Left ventricle myocardium inferior (tissue), 1 donor: ENCODE results near the gene FBXL4. TPM values are rescaled to one million over a fixed set of nuclear protein-coding genes. Genes with fewer than 3 reads are reported as not detected.

Experiments used
- DNase-seq: peaks from one replicate; pipeline ENCODE4 v3.0.0-alpha.2; 2020
- H3K27ac ChIP-seq: fragments of 200-600 bp; replicated peaks from 2 replicates; pipeline ENCODE4 v1.8.0; 2021
- H3K27me3 ChIP-seq: fragments of 200-600 bp; 2 replicates; pipeline ENCODE4 v1.8.0; 2021; ENCODE audit warnings: low read depth
- H3K36me3 ChIP-seq: fragments of 200-600 bp; 2 replicates; pipeline ENCODE4 v1.8.0; 2021
- H3K4me1 ChIP-seq: fragments of 200-600 bp; 2 replicates; pipeline ENCODE4 v1.8.0; 2021
- H3K4me3 ChIP-seq: fragments of 200-600 bp; 2 replicates; pipeline ENCODE4 v1.8.0; 2021; ENCODE audit warnings: mild to moderate bottlenecking, moderate library complexity
- H3K9me3 ChIP-seq: fragments of 200-600 bp; replicated peaks from 2 replicates; pipeline ENCODE4 v1.8.0; 2021
- intact Hi-C: fragments of 100-400 bp; cut with micrococcal nuclease; formaldehyde crosslinking; loops from one replicate; pipeline ENCODE4 v1.11.0; 2022
- total RNA-seq: library from RNA; stranded (reverse); fragmentation: NEBNext Ultra II Directional; extraction: Animal tissue kit (Norgen Biotek cat#: 25700); gene quantifications from one replicate; pipeline ENCODE4 v1.2.1, GENCODE V29; 2021
- TF ChIP-seq, protein P1 (sequence below): fragments of 200-600 bp; IDR thresholded peaks from 2 replicates; pipeline ENCODE4 v1.8.0; 2021; ENCODE audit warnings: antibody characterized with exemption, mild to moderate bottlenecking, borderline replicate concordance
- donor health status: DM: no; HTN: yes; CAD: no; lungs with severe emphysema.

The FBXL4 gene
- total RNA-seq, 1 donor from 2014 or later = 17.2 TPM

DNA sequence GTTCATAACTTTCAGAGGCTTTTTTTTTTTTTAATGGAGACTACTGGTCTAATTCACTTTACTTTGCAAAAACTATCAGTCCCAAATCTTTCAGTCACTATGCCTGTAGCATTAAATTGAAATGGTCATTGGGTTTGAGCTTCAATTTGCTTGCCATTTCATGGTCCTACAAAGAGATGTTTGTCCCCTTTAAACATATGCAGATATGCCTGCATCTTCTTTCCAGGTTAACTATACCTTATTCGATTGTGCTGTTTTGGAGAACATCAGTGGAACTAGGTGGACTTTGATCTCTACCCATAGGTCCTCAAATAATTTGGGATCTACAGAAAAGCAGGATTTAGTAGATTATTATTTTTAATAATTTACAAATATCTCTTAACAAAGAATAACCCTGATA lies 108.8 kb downstream of the FBXL4 start:
- TF ChIP-seq, protein P1, sequence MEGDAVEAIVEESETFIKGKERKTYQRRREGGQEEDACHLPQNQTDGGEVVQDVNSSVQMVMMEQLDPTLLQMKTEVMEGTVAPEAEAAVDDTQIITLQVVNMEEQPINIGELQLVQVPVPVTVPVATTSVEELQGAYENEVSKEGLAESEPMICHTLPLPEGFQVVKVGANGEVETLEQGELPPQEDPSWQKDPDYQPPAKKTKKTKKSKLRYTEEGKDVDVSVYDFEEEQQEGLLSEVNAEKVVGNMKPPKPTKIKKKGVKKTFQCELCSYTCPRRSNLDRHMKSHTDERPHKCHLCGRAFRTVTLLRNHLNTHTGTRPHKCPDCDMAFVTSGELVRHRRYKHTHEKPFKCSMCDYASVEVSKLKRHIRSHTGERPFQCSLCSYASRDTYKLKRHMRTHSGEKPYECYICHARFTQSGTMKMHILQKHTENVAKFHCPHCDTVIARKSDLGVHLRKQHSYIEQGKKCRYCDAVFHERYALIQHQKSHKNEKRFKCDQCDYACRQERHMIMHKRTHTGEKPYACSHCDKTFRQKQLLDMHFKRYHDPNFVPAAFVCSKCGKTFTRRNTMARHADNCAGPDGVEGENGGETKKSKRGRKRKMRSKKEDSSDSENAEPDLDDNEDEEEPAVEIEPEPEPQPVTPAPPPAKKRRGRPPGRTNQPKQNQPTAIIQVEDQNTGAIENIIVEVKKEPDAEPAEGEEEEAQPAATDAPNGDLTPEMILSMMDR = no peak
- intact Hi-C loops = no loop called here
- Histone ChIP-seq H3K4me3 (no peak overlapping the region), H3K27ac (no peak overlapping the region), H3K4me1 (peaks cover 37% of the 10 kb centered on the region), H3K36me3 (no peaks in the 10 kb centered on the region), H3K27me3 (peaks cover 99% of the 10 kb centered on the region), H3K9me3 (no peaks in the 10 kb centered on the region)
- no peak for DNase-seq

DNA sequence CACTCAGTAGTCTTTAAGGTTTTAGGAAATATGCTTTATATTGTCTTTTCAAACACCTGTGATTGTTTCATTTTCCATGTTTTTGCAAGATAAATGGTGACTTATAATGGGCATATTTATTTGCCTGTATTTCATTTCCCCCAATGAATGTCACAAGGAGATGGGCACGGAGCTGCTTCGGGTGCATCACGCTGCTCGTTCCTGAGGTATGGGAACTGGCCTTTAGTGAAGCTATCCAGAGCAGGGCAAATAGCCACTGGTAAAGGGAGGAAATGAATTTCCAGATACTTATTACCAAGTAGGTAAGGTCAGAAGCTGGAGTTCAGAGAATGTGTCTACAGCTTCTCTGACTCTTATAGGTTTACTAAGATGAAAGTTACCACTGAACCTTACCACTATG lies 109.7 kb downstream of the FBXL4 start:
- H3K4me1 ChIP-seq = peaks cover 37% of the 10 kb centered on the region
- TF ChIP-seq, protein P1 = no peak
- no peaks in the 10 kb centered on the region for H3K9me3 ChIP-seq
- intact Hi-C loops = no loop called here
- no peak overlapping the region for H3K27ac ChIP-seq
- H3K27me3 ChIP-seq = peaks cover 99% of the 10 kb centered on the region
- no peak for DNase-seq
- no peak overlapping the region for H3K4me3 ChIP-seq
- no peaks in the 10 kb centered on the region for H3K36me3 ChIP-seq

DNA sequence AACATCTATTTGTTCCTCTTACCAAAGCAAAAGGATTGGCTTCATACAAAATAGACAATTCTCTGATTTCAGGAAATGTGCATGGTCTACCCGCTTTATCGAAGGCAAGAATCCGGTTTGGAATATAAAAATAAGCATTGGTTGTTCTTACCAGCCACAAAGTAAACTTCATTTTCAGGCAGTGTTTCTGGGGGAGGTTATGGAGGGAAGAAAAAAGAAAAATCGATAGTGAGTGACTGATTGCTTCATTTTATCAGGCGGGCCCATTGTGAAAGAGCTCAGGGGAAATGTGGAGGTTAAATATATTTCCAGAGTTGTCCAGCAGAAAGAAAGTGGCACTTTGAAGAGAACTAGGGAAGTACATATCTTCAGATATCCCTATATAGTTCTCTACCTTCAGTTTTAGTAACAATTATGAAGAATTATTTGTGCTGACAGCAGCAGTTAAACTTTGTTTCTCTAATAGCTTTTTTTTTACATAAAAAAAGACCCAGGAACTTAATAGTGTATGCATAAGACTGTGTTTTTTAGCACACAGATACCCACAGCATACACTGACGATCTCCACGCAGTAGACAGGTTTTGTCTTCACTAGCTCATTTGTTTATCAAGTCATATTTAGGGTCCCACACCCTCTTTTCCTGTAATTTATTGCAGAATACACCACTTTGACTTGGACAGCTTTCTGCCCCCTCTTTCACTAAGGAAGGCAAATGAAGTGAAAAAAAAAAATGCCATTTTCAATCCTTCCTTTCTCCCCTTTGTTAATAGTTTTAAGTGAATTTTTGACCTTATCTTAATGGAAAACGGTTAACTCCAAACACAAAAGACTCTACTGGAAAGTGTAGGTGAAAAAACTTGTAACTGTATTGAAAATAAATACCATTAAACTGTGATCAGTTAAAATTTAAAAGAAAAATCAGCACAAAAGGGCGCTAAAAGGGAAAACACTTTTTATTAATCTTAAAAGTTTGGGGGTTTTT lies 110.5 kb downstream of the FBXL4 start:
- no peak for DNase-seq
- Histone ChIP-seq H3K27me3 (peaks cover 99% of the 10 kb centered on the region), H3K27ac (no peak overlapping the region), H3K9me3 (no peaks in the 10 kb centered on the region), H3K36me3 (no peaks in the 10 kb centered on the region), H3K4me3 (no peak overlapping the region), H3K4me1 (peaks cover 40% of the 10 kb centered on the region)
- TF ChIP-seq, protein P1 = no peak
- intact Hi-C loops = no loop called here

DNA sequence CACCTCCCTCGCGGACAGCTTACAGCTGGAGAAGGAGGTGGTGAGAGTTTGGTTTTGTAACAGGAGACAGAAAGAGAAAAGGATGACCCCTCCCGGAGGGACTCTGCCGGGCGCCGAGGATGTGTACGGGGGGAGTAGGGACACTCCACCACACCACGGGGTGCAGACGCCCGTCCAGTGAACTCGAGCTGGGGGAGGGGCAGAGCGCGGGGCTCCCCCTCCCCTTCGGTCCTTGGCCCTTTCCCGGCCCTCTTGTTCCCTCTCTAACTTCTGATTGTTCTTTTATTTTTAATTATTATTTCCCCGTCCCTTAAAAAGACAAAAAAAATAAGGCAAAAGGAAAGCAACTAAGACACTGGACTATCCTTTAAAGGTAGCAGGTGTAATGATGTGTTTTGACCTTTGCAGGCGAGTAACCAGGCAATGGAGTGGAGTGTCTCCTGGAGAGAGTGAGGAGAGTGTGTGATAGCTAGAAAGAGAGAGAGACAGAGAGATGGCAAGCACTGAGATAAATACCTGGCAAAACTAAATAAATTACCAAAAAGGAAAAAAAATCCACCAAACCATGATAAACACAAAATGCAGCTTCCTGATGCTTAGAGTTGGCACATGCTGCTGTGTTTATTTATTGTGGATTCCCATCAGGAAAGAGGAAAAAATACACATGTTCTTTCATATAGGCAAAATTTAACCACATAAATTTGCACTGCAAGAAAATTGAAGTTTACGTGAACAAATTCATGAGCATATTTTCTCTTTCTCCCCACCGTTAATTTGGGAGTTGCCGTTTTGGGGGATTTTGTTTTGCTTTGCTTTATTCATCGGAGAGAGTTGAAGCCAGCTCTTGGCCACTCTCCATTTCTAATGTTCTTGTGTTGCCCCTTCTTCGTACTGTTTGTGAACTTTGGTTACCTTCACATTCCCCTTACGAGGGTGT lies 111.5 kb downstream of the FBXL4 start:
- H3K4me1 ChIP-seq = peaks cover 50% of the 10 kb centered on the region
- no peak overlapping the region for H3K27ac ChIP-seq
- no peaks in the 10 kb centered on the region for H3K36me3 ChIP-seq
- H3K4me3 ChIP-seq = peak overlapping the region; percentile 67
- TF ChIP-seq, protein P1 = no peak
- intact Hi-C loops = no loop called here
- no peak for DNase-seq
- H3K27me3 ChIP-seq = peaks cover 99% of the 10 kb centered on the region
- H3K9me3 ChIP-seq = no peaks in the 10 kb centered on the region
